GM15510 (cell line): ENCODE measurements around the gene ZNF436.

Source experiments
- POLR2A ChIP-seq: IDR thresholded peaks from 3 replicates; pipeline ENCODE4 v1.6.1; 2011; ENCODE audit warnings: borderline replicate concordance; ENCODE audit not compliant: insufficient read length; ENCODE audit errors: extremely low read depth

The ZNF436 gene

GRCh38 chr1:23369335-23370013, at the start of gene ZNF436:
TSS of gene ZNF436 (minus strand) at chr1:23369836. CDS start at chr1:23368005, 1,831 bp downstream.
- TF ChIP-seq POLR2A: no peak

- no peak for TF ChIP-seq POLR2A
Observed at GRCh38 chr1:23419180-23419579, 49.5 kb upstream of the ZNF436 start.

- no peak for TF ChIP-seq POLR2A
Observed at GRCh38 chr1:23417570-23417969, 47.9 kb upstream of the ZNF436 start.

GRCh38 chr1:23416964-23417363, 47.3 kb upstream of the ZNF436 start:
- TF ChIP-seq POLR2A: no peak

- no peak for TF ChIP-seq POLR2A
Observed at GRCh38 chr1:23408797-23409290, 39.2 kb upstream of the ZNF436 start.

- TF ChIP-seq POLR2A: no peak
Observed at GRCh38 chr1:23407016-23407630, 37.5 kb upstream of the ZNF436 start.

- no peak for TF ChIP-seq POLR2A
Observed at GRCh38 chr1:23405946-23406345, 36.3 kb upstream of the ZNF436 start.

GRCh38 chr1:23403735-23404486, 34.3 kb upstream of the ZNF436 start:
- TF ChIP-seq POLR2A: no peak

- TF ChIP-seq POLR2A: no peak
Observed at GRCh38 chr1:23403355-23403734, 33.7 kb upstream of the ZNF436 start.

GRCh38 chr1:23403038-23403336, 33.4 kb upstream of the ZNF436 start:
- TF ChIP-seq POLR2A: no peak

GRCh38 chr1:23402286-23403037, 32.8 kb upstream of the ZNF436 start:
- no peak for TF ChIP-seq POLR2A

GRCh38 chr1:23401313-23401712, 31.7 kb upstream of the ZNF436 start:
- TF ChIP-seq POLR2A: no peak

- TF ChIP-seq POLR2A: no peak
Observed at GRCh38 chr1:23400324-23401114, 30.9 kb upstream of the ZNF436 start.

- TF ChIP-seq POLR2A: no peak
Observed at GRCh38 chr1:23399229-23399628, 29.6 kb upstream of the ZNF436 start.

- no peak for TF ChIP-seq POLR2A
Observed at GRCh38 chr1:23397908-23398307, 28.3 kb upstream of the ZNF436 start.

- no peak for TF ChIP-seq POLR2A
Observed at GRCh38 chr1:23396380-23396779, 26.7 kb upstream of the ZNF436 start.
